Measurements from ENCODE around the gene LAMA5.

- TF ChIP-seq CTCF (IDR thresholded peaks at IDR 0.05) (no peak), POLR2A (IDR thresholded peaks at IDR 0.05) (no peak), EP300 (IDR thresholded peaks at IDR 0.05) (no peak)
Measured at GRCh38 chr20:62361799-62362589, 5.1 kb downstream of the LAMA5 start.
